ENCODE results near the gene IRS2.

IRS2 gene

DNA sequence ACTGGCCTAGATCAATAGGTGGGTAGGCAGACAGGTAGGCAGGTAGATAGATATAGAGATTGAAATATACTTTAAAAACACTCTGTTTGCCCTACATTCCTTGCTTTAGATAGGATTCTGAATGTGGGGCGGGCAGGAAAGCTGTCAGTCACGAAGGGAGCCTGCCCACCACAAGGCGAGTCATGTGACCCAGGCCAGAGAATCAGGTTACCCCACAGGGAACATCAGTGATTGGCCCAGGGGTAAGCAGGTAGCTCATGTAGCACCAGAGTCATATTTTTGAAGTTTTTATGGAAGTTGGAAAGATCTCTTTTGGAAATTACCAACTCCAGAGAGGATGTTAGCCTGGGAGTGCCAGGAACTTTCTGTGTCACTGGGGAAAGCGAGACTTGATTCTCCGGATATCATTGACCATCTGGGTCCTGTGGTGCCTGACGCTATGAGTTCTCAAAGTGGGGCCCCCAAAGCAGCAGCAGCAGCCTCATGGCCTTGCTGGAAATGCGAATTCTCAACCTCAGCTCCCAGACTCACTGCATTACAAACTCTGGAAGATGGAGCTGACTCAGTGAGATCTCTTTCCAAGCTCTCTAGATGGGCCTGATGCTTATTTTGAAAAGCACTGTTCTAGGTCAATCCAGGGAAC is 60.3 kb downstream of the IRS2 start:
- H3K27ac ChIP-seq (ENCODE audit: insufficient read depth, low read depth, low read length, poor library complexity, severe bottlenecking): no peak overlapping the region
- no peak overlapping the region for H3K4me3 ChIP-seq (ENCODE audit: insufficient read depth, low read depth, low read length)
- no peaks in the 10 kb centered on the region for H3K36me3 ChIP-seq (ENCODE audit: control insufficient read depth, insufficient read depth, low read length)
- no peaks in the 10 kb centered on the region for H3K27me3 ChIP-seq (ENCODE audit: control insufficient read depth, insufficient read depth, low read length, poor library complexity, severe bottlenecking)
- peaks cover 18% of the 10 kb centered on the region for H3K4me1 ChIP-seq (ENCODE audit: control insufficient read depth, insufficient read depth, low read length)
- 93 to 97% methylated on average over 7 of the region's 7 CpGs for WGBS, 2 experiments
- H3K9me3 ChIP-seq (ENCODE audit: control insufficient read depth, low read length): no peaks in the 10 kb centered on the region

DNA sequence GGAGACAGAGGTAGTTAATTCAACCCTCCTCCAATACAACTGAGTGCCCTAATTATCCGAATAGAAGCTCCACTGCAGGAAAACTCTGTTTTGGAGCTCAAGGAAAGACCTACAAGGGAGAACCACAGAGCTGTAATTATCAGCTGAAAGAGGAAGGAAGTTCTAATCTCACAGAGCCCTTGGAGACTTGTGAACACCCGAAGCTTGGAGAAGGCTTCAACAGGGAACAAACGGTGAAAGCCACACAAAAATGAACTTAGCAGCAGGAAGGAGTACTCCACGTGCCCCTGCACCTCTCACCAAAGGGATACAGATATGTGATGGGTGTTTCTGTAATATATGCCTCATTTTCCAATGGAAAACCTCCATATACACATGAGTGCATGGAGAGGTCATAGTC is 61.1 kb downstream of the IRS2 start:
- Histone ChIP-seq H3K4me3 (ENCODE audit: insufficient read depth, low read depth, low read length) (no peak overlapping the region), H3K36me3 (ENCODE audit: control insufficient read depth, insufficient read depth, low read length) (no peaks in the 10 kb centered on the region), H3K27me3 (ENCODE audit: control insufficient read depth, insufficient read depth, low read length, poor library complexity, severe bottlenecking) (no peaks in the 10 kb centered on the region), H3K27ac (ENCODE audit: insufficient read depth, low read depth, low read length, poor library complexity, severe bottlenecking) (no peak overlapping the region), H3K9me3 (ENCODE audit: control insufficient read depth, low read length) (no peaks in the 10 kb centered on the region), H3K4me1 (ENCODE audit: control insufficient read depth, insufficient read depth, low read length) (peaks cover 16% of the 10 kb centered on the region)
- WGBS, 2 experiments: 82 to 86% methylated on average over 4 of the region's 4 CpGs

DNA sequence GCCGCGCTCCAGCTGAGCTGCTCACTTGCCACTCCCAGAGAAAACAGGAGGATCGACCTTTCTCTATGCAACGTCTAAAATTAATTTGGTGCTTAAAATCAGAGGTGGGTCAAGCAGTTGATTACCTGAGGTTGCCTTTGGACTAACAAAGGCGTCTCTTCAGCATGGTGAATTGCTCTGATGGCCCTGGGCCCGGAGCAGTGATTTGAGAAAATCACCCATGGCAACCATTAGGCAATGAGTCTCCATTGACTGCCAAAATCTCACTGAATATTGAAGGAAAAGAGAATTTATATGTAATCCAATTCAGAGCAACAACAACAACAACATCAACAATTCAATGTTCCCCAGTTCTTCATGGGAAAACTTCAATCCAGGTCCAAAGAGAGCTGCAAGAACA is 61.8 kb downstream of the IRS2 start:
- Histone ChIP-seq H3K27me3 (ENCODE audit: control insufficient read depth, insufficient read depth, low read length, poor library complexity, severe bottlenecking) (no peaks in the 10 kb centered on the region), H3K36me3 (ENCODE audit: control insufficient read depth, insufficient read depth, low read length) (no peaks in the 10 kb centered on the region), H3K27ac (ENCODE audit: insufficient read depth, low read depth, low read length, poor library complexity, severe bottlenecking) (no peak overlapping the region), H3K9me3 (ENCODE audit: control insufficient read depth, low read length) (no peaks in the 10 kb centered on the region), H3K4me1 (ENCODE audit: control insufficient read depth, insufficient read depth, low read length) (peaks cover 16% of the 10 kb centered on the region), H3K4me3 (ENCODE audit: insufficient read depth, low read depth, low read length) (no peak overlapping the region)
- WGBS, 2 experiments: 93 to 95% methylated on average over 6 of the region's 6 CpGs

DNA sequence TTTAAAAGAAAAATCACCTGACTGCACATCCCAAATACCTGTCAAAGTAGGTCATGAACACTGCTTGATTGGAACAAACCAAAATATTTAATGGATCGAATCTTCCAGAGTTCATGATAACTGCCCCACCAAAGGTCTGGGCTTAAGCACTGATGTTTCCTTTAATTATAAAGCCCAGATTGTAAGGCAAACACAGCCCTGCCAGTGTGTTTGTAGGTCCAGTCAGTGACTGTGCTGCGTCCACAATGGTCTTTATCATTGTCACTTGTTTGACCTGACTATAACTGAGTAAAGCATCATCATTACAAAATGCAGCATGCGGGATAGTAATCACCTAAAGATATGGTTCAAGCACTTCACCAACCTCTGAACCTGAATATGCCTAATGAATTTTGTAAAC is 63.3 kb downstream of the IRS2 start:
- Histone ChIP-seq H3K27ac (ENCODE audit: insufficient read depth, low read depth, low read length, poor library complexity, severe bottlenecking) (no peak overlapping the region), H3K9me3 (ENCODE audit: control insufficient read depth, low read length) (no peaks in the 10 kb centered on the region), H3K27me3 (ENCODE audit: control insufficient read depth, insufficient read depth, low read length, poor library complexity, severe bottlenecking) (no peaks in the 10 kb centered on the region), H3K4me3 (ENCODE audit: insufficient read depth, low read depth, low read length) (no peak overlapping the region), H3K36me3 (ENCODE audit: control insufficient read depth, insufficient read depth, low read length) (no peaks in the 10 kb centered on the region), H3K4me1 (ENCODE audit: control insufficient read depth, insufficient read depth, low read length) (peaks cover 2% of the 10 kb centered on the region)
- WGBS, 2 experiments: 91 to 97% methylated on average over 3 of the region's 3 CpGs

DNA sequence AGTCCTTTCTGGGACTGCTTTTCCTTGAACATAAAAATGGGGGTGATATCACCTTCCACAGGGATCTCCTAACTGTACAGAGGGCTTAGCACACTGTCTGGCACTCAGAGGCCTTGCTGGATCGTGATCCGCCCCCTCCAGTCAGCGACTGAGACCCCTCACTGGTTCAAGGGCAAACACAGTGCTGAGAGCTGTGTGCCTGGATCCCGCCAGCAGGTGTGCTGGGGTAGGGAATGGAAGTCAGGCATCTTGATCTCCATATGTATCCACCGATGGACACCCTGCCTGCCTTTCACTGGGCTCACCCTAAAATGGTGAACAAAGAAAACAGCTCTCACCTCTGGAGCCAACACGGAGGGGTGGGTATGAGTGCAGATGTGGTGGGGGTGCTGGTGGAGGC is 64.3 kb downstream of the IRS2 start:
- H3K27ac ChIP-seq (ENCODE audit: insufficient read depth, low read depth, low read length, poor library complexity, severe bottlenecking): no peak overlapping the region
- WGBS, 2 experiments: 70 to 74% methylated on average over 6 of the region's 6 CpGs
- no peaks in the 10 kb centered on the region for H3K4me1 ChIP-seq (ENCODE audit: control insufficient read depth, insufficient read depth, low read length)
- no peaks in the 10 kb centered on the region for H3K9me3 ChIP-seq (ENCODE audit: control insufficient read depth, low read length)
- H3K4me3 ChIP-seq (ENCODE audit: insufficient read depth, low read depth, low read length): no peak overlapping the region
- H3K27me3 ChIP-seq (ENCODE audit: control insufficient read depth, insufficient read depth, low read length, poor library complexity, severe bottlenecking): no peaks in the 10 kb centered on the region
- H3K36me3 ChIP-seq (ENCODE audit: control insufficient read depth, insufficient read depth, low read length): no peaks in the 10 kb centered on the region

DNA sequence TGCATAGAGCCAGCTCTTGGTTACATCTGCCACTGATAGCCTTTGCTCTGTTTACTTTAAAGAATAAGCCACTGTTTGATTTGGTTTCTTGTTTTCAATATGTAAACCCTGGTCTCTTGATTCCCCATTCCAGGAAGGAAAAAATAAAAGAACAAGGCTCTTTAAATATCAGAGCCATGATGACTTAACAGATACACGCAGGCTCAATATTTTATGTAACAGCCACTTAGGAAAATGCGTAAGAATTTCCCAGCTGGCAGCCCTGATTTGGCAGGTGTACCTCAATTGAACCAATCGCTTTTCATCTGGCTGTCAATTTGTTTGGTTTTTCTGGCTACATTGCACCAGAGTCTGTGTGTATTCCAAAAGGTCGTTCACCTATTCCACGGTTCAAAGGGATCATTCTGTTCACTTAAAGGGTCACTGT is 65.6 kb downstream of the IRS2 start:
- no peak overlapping the region for H3K27ac ChIP-seq (ENCODE audit: insufficient read depth, low read depth, low read length, poor library complexity, severe bottlenecking)
- no peak overlapping the region for H3K4me3 ChIP-seq (ENCODE audit: insufficient read depth, low read depth, low read length)
- no peaks in the 10 kb centered on the region for H3K9me3 ChIP-seq (ENCODE audit: control insufficient read depth, low read length)
- no peaks in the 10 kb centered on the region for H3K4me1 ChIP-seq (ENCODE audit: control insufficient read depth, insufficient read depth, low read length)
- no peaks in the 10 kb centered on the region for H3K27me3 ChIP-seq (ENCODE audit: control insufficient read depth, insufficient read depth, low read length, poor library complexity, severe bottlenecking)
- WGBS, 2 experiments: 95% methylated on average over 5 of the region's 5 CpGs
- H3K36me3 ChIP-seq (ENCODE audit: control insufficient read depth, insufficient read depth, low read length): no peaks in the 10 kb centered on the region

DNA sequence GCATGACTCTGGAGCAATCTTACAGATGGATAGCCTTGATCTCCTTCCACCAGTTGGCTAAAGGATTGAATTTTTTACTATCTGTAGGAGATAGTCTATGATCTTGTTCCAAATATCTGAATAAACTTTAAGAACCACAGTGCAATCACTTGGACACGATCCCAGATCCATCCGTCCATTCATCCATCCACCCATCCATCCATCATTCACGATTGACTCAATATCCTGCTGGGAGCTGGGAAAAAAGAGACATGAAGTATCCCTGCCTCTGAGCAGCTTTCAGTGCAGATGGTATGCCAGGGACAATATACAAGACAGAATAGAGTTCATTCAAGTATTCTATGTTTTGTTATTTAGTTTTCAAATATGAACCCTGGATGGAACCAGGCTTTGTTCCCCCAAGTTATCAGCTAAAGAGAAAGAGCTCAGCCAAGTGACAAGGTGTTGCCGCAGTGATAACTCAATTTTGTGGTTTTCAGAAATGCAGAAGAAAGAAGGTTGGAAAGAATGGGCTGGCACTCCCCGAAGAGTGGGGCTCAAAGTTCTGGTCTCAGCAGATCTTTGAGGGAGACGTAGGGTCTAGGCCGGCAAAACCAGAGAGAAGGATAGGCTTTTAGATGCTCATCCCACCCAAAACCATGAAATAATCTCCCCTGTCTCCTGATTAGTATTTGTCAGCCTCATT is 66.3 kb downstream of the IRS2 start:
- Histone ChIP-seq H3K9me3 (ENCODE audit: control insufficient read depth, low read length) (no peaks in the 10 kb centered on the region), H3K27ac (ENCODE audit: insufficient read depth, low read depth, low read length, poor library complexity, severe bottlenecking) (no peak overlapping the region), H3K27me3 (ENCODE audit: control insufficient read depth, insufficient read depth, low read length, poor library complexity, severe bottlenecking) (no peaks in the 10 kb centered on the region), H3K36me3 (ENCODE audit: control insufficient read depth, insufficient read depth, low read length) (no peaks in the 10 kb centered on the region), H3K4me1 (ENCODE audit: control insufficient read depth, insufficient read depth, low read length) (no peaks in the 10 kb centered on the region), H3K4me3 (ENCODE audit: insufficient read depth, low read depth, low read length) (no peak overlapping the region)
- WGBS, 2 experiments: 91 to 96% methylated on average over 7 of the region's 7 CpGs

DNA sequence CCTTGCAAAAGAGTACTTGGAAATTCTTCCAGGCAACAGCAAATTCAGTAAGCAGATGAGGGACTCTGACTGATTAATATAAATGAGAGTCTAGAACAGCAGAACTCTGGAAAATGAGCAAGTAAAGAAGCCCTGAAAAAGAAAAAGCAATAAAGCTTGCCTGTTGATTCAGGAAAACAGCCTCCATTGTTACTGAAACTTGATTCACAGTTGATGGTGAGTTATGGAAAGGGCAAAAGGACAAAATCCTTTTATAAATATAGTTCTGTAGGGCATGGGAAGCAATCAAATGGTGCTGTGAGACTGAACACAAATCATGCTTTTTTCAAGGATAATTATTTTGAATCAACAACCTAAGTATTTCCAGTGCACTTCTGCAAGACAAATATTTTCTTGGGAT is 67.7 kb downstream of the IRS2 start:
- no peak overlapping the region for H3K27ac ChIP-seq (ENCODE audit: insufficient read depth, low read depth, low read length, poor library complexity, severe bottlenecking)
- H3K4me1 ChIP-seq (ENCODE audit: control insufficient read depth, insufficient read depth, low read length): no peaks in the 10 kb centered on the region
- H3K36me3 ChIP-seq (ENCODE audit: control insufficient read depth, insufficient read depth, low read length): no peaks in the 10 kb centered on the region
- H3K9me3 ChIP-seq (ENCODE audit: control insufficient read depth, low read length): no peaks in the 10 kb centered on the region
- H3K27me3 ChIP-seq (ENCODE audit: control insufficient read depth, insufficient read depth, low read length, poor library complexity, severe bottlenecking): no peaks in the 10 kb centered on the region
- no peak overlapping the region for H3K4me3 ChIP-seq (ENCODE audit: insufficient read depth, low read depth, low read length)

DNA sequence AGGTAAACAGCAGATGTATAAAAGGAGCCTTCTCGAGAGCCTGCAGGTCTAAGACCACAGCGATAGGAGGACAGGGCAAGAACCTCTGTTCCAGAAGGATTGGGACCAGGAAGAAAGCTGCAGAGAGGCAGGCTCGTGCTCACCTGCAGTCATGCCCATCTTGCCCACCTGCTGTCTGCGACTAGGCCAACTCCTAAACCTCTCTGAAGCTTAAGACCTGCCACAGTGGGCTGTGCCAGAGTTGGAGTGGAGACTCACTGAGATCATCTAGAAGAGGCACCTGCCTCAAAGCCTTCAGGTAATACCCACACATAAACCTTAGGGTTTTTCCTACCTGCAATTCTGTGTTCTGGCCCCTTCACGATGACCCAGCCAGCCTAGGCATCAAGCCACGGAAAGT is 68.7 kb downstream of the IRS2 start:
- WGBS, 2 experiments: 91 to 98% methylated on average over 6 of the region's 6 CpGs
- H3K4me3 ChIP-seq (ENCODE audit: insufficient read depth, low read depth, low read length): no peak overlapping the region

DNA sequence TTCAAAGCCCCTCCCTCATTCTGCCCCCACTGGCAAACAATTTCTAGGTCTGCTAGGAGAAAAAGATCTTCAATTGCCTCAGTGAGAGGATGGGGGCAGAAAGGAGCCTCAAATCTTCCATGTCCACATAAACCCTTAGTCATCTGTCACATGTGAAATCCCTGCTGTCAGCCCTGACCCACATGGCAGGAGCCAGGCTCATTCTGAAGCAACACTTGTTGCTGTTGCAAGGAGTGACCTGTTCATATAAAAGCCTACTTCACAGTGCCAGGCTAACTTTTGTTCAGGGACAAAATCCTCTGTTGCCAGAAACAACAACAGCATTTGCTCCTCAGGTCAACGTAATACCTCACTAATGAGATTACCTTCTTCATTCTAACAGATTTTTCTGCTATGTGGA is 70.5 kb downstream of the IRS2 start:
- Histone ChIP-seq H3K9me3 (ENCODE audit: control insufficient read depth, low read length) (no peaks in the 10 kb centered on the region), H3K27ac (ENCODE audit: insufficient read depth, low read depth, low read length, poor library complexity, severe bottlenecking) (no peak overlapping the region), H3K36me3 (ENCODE audit: control insufficient read depth, insufficient read depth, low read length) (no peaks in the 10 kb centered on the region), H3K27me3 (ENCODE audit: control insufficient read depth, insufficient read depth, low read length, poor library complexity, severe bottlenecking) (no peaks in the 10 kb centered on the region), H3K4me3 (ENCODE audit: insufficient read depth, low read depth, low read length) (no peak overlapping the region), H3K4me1 (ENCODE audit: control insufficient read depth, insufficient read depth, low read length) (no peaks in the 10 kb centered on the region)
- WGBS, 2 experiments: 71% methylated on average over 1 of the region's 1 CpG

More for the DNA sequence above, 68.7 kb downstream of the IRS2 start:
- no peaks in the 10 kb centered on the region for H3K4me1 ChIP-seq (ENCODE audit: control insufficient read depth, insufficient read depth, low read length)
- no peaks in the 10 kb centered on the region for H3K36me3 ChIP-seq (ENCODE audit: control insufficient read depth, insufficient read depth, low read length)
- H3K27me3 ChIP-seq (ENCODE audit: control insufficient read depth, insufficient read depth, low read length, poor library complexity, severe bottlenecking): no peaks in the 10 kb centered on the region
- H3K9me3 ChIP-seq (ENCODE audit: control insufficient read depth, low read length): no peaks in the 10 kb centered on the region
- no peak overlapping the region for H3K27ac ChIP-seq (ENCODE audit: insufficient read depth, low read depth, low read length, poor library complexity, severe bottlenecking)

Measured in ectodermal cell (in vitro differentiated cells).